MM.1S (cell line): ENCODE measurements around the gene CSF1R.

Source experiments
- DNase-seq: peaks from one replicate; pipeline ENCODE4 v3.0.0-alpha.2; 2015
- H2AFZ ChIP-seq: fragments of 300-600 bp; sonication (generic); 2 replicates; pipeline ENCODE4 v1.6.0; 2016; ENCODE audit warnings: antibody characterized with exemption, low read length
- H3F3A ChIP-seq: fragments of 300-600 bp; sonication (generic); 2 replicates; pipeline ENCODE4 v1.6.1; 2016; ENCODE audit warnings: mild to moderate bottlenecking, antibody characterized with exemption, low read length, moderate library complexity, mixed read lengths; ENCODE audit not compliant: insufficient read depth
- H3K27ac ChIP-seq: fragments of 300-600 bp; sonication (generic); 2 replicates; pipeline ENCODE4 v1.5.1; 2016; ENCODE audit warnings: mild to moderate bottlenecking, low read length
- H3K27me3 ChIP-seq: fragments of 300-600 bp; sonication (generic); replicated peaks from 2 replicates; pipeline ENCODE4 v1.6.0; 2016; ENCODE audit warnings: low read length; ENCODE audit not compliant: insufficient read depth
- H3K36me3 ChIP-seq: fragments of 300-600 bp; sonication (generic); replicated peaks from 2 replicates; pipeline ENCODE4 v1.6.1; 2016; ENCODE audit warnings: mild to moderate bottlenecking, low read length, mixed read lengths; ENCODE audit not compliant: insufficient read depth
- H3K4me1 ChIP-seq: fragments of 300-600 bp; sonication (generic); 2 replicates; pipeline ENCODE4 v1.6.1; 2016; ENCODE audit warnings: low read length, mixed read lengths
- H3K4me2 ChIP-seq: fragments of 300-600 bp; sonication (generic); 2 replicates; pipeline ENCODE4 v1.6.0; 2016; ENCODE audit warnings: low read depth, low read length
- H3K4me3 ChIP-seq: fragments of 300-600 bp; sonication (generic); 2 replicates; pipeline ENCODE4 v1.5.1; 2016; ENCODE audit warnings: low read length, mixed read lengths
- H3K79me2 ChIP-seq: fragments of 300-600 bp; sonication (generic); 2 replicates; pipeline ENCODE4 v1.6.1; 2016; ENCODE audit warnings: mixed run types, low read length, mixed read lengths
- H3K9ac ChIP-seq: fragments of 300-600 bp; sonication (generic); 2 replicates; pipeline ENCODE4 v1.6.1; 2016; ENCODE audit warnings: low read length, mixed read lengths
- H3K9me2 ChIP-seq: fragments of 300-600 bp; sonication (generic); replicated peaks from 2 replicates; pipeline ENCODE4 v1.6.1; 2016; ENCODE audit warnings: mild to moderate bottlenecking, low read length, mixed read lengths; ENCODE audit not compliant: insufficient read depth
- H3K9me3 ChIP-seq: fragments of 300-600 bp; sonication (generic); replicated peaks from 2 replicates; pipeline ENCODE4 v1.6.1; 2016; ENCODE audit warnings: mild to moderate bottlenecking, low read length, mixed read lengths; ENCODE audit not compliant: insufficient read depth
- H4K20me1 ChIP-seq: fragments of 300-600 bp; sonication (generic); 2 replicates; pipeline ENCODE4 v1.6.1; 2016; ENCODE audit warnings: mild to moderate bottlenecking, low read length, moderate library complexity, mixed read lengths; ENCODE audit not compliant: insufficient read depth
- EZH2 ChIP-seq: fragments of 300-600 bp; sonication (generic); optimal IDR thresholded peaks from 2 replicates; pipeline ENCODE3; 2017; ENCODE audit warnings: low read depth, mild to moderate bottlenecking, antibody characterized with exemption, low read length, mixed read lengths
- EZH2phosphoT487 ChIP-seq: fragments of 300-600 bp; sonication (generic); IDR thresholded peaks from 2 replicates; pipeline ENCODE4 v1.6.1; 2018; ENCODE audit warnings: antibody characterized with exemption, low read length
- TF ChIP-seq, protein P1 (sequence below): fragments of 300-600 bp; sonication (generic); IDR thresholded peaks from 2 replicates; pipeline ENCODE4 v1.5.1; 2016; ENCODE audit warnings: antibody characterized with exemption, low read length, mixed read lengths

CSF1R gene

DNA sequence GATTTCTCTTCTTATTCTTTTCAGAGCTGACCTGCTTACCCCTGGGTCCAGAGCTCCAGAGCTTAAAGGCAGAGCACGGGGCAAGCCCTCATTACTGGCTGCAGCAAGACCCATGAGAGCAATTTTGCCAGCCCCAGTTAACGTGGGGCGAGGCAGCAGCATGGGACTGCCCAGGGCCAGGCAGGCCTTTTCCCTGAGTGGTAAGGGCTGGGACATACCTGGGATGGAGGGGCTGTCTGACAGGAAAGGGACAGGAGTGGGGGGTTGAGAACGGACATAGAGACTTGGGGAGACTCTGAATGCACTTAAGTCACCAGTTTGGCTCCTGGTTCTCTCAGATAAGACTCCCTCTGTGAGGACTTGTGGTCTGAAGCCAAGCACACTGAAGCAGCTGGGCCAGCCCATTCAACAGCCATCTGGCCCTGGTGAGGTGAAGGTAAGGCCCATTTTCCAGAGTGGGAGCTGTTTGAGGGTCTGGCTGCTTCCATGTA is 59.6 kb downstream of the CSF1R start:
- Histone ChIP-seq H3K27me3 (no peaks in the 10 kb centered on the region), H3K4me2 (no peak overlapping the region), H3K4me1 (peaks cover 13% of the 10 kb centered on the region), H4K20me1 (no peaks in the 10 kb centered on the region), H3K4me3 (no peak overlapping the region), H3K9me2 (no peaks in the 10 kb centered on the region), H3F3A (peaks cover 8% of the 10 kb centered on the region; the same call in 1 of the 2 replicates), H3K9ac (no peak overlapping the region), H3K36me3 (peaks cover 19% of the 10 kb centered on the region; the same call in 1 of the 2 replicates), H2AFZ (no peak overlapping the region), H3K9me3 (no peaks in the 10 kb centered on the region), H3K27ac (no peak overlapping the region), H3K79me2 (peaks cover 17% of the 10 kb centered on the region)
- DNase-seq: no peak
- TF ChIP-seq EZH2 (no peak), EZH2phosphoT487 (no peak)
- TF ChIP-seq, protein P1, sequence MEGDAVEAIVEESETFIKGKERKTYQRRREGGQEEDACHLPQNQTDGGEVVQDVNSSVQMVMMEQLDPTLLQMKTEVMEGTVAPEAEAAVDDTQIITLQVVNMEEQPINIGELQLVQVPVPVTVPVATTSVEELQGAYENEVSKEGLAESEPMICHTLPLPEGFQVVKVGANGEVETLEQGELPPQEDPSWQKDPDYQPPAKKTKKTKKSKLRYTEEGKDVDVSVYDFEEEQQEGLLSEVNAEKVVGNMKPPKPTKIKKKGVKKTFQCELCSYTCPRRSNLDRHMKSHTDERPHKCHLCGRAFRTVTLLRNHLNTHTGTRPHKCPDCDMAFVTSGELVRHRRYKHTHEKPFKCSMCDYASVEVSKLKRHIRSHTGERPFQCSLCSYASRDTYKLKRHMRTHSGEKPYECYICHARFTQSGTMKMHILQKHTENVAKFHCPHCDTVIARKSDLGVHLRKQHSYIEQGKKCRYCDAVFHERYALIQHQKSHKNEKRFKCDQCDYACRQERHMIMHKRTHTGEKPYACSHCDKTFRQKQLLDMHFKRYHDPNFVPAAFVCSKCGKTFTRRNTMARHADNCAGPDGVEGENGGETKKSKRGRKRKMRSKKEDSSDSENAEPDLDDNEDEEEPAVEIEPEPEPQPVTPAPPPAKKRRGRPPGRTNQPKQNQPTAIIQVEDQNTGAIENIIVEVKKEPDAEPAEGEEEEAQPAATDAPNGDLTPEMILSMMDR: no peak

DNA sequence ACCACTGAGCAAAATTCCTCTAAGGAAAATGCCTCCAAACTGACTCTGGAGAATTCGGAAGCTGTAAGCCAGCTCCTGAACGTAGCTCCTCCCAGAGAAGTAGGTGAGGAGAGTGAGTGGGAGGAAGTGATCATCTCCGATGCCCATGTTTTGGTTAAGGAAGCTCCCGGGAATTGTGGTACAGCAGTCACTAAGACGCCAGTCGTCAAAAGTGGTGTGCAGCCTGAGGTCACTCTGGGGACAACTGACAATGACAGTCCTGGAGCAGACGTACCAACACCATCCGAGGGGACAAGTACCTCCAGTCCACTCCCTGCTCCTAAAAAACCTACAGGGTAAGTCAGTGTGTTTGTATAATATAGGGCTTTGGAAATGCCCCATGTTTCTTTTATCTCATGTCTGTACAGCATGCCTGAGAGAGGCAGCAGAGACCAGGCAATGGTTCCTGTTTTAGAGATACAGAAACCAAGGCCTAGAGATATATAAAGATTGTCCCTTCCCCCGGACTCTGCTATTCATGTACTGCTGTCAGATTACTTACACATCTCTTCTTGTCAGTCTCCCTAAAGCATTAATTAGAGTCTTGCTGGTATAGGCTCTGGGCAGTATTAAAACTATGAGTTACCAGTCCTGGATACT is 61.9 kb downstream of the CSF1R start:
- DNase-seq: no peak
- no peak for TF ChIP-seq EZH2phosphoT487
- TF ChIP-seq, protein P1: peak; percentile 16; the same call in 1 of the 2 replicates
- Histone ChIP-seq H3F3A (peaks cover 29% of the 10 kb centered on the region), H3K36me3 (peaks cover 8% of the 10 kb centered on the region; the same call in 1 of the 2 replicates), H3K9me3 (no peaks in the 10 kb centered on the region), H3K9me2 (no peaks in the 10 kb centered on the region), H3K4me1 (peaks cover 35% of the 10 kb centered on the region), H4K20me1 (no peaks in the 10 kb centered on the region), H3K27me3 (no peaks in the 10 kb centered on the region), H3K4me2 (no peak overlapping the region), H3K9ac (no peak overlapping the region), H3K4me3 (no peak overlapping the region), H2AFZ (no peak overlapping the region), H3K79me2 (peaks cover 28% of the 10 kb centered on the region), H3K27ac (no peak overlapping the region)

DNA sequence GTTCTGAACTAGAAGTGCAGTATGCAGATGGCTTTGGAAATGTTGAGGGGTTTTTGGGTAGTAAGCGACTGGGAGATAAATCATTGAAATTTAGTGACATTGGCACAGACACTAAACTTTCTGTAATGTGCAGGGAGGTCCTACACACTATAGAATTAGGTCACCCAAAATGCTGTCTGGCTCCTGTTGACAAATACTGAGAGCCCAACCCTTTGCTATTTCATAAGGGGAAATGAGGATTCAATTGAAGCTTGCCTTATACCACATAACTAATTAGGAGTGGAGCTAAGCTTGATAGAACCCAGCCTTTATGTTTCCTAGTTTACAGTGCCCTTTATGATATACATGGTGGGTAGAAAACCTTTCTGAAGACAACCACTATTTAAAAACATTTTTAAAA is 63.2 kb downstream of the CSF1R start:
- Histone ChIP-seq H3K79me2 (peaks cover 32% of the 10 kb centered on the region), H3K4me2 (no peak overlapping the region), H3K9me2 (no peaks in the 10 kb centered on the region), H3K27ac (no peak overlapping the region), H3K36me3 (peaks cover 11% of the 10 kb centered on the region; the same call in 1 of the 2 replicates), H3K27me3 (no peaks in the 10 kb centered on the region), H3K4me1 (peaks cover 48% of the 10 kb centered on the region), H4K20me1 (no peaks in the 10 kb centered on the region), H3F3A (peaks cover 29% of the 10 kb centered on the region), H3K9ac (no peak overlapping the region), H3K4me3 (no peak overlapping the region), H3K9me3 (no peaks in the 10 kb centered on the region), H2AFZ (no peak overlapping the region)
- no peak for DNase-seq
- no peak for TF ChIP-seq EZH2phosphoT487
- no peak for TF ChIP-seq EZH2
- TF ChIP-seq, protein P1: no peak
